Activated effector memory CD4-positive, alpha-beta T cell treated with anti-CD3 and anti-CD28 coated beads, Interleukin-2, amount 50 U/mL, for 16 hours (primary cell): ENCODE measurements around the gene CNTFR.

ENCODE experiments used
- DNase-seq: peaks from one replicate; pipeline ENCODE4 v3.0.0-alpha.2; 2020

CNTFR gene

GRCh38 chr9:34570809-34571480 is 18.6 kb downstream of the CNTFR start:
- no peak for DNase-seq

DNA sequence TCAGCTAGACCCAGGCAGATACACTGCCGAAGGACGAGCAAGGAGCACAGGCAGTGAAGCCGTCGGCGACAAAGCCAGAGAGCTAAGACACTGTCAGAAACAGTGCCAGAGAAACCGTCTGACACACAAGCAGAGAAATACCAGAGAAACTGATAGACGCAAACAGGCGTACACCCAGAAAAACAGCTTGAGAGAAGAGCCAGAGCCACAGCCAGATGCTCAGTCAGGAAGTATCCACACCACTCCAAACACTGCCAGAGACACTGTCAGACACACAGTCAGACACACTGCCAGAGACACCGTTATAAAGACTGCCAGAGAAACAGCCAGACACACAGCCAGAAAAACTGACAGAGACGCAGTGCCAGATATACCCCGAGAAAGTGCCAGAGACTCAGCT is 19.1 kb downstream of the CNTFR start:
- no peak for DNase-seq

- no peak for DNase-seq
Observed at GRCh38 chr9:34568774-34569173, 20.8 kb downstream of the CNTFR start.

DNA sequence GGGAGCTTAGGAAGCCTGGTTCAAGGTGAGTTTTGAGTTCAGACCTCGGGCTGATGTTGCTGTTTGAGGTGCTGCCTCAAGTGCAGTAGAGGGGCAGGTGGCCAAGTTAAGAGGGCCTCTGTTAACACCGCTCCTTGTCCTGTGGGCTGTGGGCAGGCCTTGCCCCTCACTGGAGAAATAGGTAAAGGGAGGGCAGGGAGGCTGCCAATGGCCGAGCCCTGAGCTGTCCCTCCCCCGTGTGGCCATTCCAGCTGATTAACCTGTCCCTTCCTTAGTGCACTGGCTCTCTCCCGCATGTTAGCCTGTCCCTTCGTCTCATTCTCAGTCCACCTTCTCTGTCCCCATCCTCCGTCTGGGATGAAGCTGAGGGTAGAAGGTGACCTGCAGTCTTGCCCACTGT is 21.4 kb downstream of the CNTFR start:
- no peak for DNase-seq

DNA sequence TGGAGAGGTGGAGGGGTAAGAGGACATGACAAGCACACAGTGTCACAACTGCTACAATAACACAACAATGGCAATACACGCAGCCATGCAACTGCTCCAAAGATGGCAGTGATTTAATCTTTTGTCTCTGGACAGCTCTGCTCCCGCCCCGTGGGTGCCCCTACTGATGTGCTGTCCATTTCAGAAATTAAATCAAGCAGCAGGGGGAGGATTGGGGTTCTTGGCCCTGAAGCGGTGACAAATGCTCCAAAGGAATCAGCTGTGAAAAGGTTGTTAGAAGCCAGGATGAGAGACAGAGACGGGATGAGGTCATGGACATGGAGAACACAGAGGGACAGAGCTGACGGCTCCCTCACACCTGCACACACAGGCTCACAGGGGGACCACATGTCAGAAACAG is 22.6 kb downstream of the CNTFR start:
- no peak for DNase-seq

GRCh38 chr9:34566322-34566721 is 23.2 kb downstream of the CNTFR start:
- DNase-seq, result no peak

DNA sequence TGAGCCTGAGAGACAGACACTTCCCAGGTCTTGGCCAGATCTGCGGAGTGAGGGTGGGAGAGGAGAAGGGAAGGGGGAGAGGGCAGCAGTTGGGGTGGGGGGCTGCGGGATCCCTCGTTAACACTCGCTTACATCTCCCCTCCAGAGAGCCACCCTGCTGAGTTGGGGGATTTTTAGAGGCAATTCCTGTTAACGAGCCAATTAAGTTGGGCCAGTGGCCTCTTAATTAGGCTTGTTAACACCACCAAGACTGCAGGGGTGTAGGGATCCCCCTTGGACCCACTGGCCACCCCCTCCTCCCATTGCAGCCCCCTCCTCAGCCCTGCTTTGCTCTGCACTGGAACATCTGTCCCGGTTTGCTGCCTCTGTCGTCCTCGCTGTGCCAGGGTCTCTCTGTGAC is 23.7 kb downstream of the CNTFR start:
- DNase-seq, result no peak

DNA sequence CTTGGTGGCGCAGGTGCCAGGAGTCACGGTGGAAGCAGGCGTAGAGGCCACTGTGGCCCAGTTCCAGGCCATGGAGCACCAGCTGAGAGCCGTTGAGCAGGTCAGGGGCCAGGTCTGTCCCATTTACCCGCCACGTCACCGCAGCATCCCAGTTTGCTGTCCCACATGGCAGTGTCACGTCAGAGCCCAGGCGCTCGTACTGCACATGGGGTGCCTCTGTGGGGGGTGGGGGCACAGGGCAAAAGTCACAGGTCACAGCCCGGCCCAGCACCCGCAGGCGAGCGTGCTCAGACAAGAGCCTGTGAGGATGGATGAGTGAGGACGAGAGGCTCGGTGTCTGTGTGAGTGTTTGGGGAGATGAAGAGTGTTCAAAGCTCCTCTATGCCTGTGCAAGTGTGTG is 24.9 kb downstream of the CNTFR start:
- DNase-seq, result no peak

GRCh38 chr9:34563262-34563661 is 26.3 kb downstream of the CNTFR start:
- no peak for DNase-seq

DNA sequence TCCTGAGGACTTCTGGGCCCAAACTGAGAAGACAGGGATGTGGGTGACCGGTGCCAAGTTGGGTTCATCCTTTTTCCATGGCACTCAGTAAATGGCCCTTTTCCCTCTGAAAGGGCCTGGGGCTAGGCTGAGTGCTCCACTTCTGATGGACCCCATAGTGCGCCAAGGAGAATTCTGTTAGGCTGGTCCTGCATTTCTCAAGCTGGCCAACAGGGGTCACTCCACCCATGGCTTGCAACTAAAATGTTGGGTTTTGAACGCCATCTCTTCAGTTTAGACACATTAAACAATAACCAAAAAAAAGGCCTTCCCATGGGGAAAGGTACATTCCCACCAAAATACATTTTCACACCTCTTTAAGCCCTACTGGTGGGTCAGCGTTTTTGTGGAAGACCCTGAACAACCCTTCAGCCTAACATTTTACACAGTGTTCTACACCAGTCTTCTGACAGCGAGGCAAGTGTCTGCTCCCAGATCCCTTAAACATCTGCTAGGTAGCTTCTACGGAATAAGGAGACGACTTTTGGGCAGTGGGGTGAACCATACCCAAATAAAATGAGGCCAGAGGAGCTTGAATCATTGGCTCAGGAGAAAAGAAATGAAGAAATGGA is 27.3 kb downstream of the CNTFR start:
- no peak for DNase-seq

- DNase-seq, result no peak
Observed at GRCh38 chr9:34560599-34561214, 28.8 kb downstream of the CNTFR start.

DNA sequence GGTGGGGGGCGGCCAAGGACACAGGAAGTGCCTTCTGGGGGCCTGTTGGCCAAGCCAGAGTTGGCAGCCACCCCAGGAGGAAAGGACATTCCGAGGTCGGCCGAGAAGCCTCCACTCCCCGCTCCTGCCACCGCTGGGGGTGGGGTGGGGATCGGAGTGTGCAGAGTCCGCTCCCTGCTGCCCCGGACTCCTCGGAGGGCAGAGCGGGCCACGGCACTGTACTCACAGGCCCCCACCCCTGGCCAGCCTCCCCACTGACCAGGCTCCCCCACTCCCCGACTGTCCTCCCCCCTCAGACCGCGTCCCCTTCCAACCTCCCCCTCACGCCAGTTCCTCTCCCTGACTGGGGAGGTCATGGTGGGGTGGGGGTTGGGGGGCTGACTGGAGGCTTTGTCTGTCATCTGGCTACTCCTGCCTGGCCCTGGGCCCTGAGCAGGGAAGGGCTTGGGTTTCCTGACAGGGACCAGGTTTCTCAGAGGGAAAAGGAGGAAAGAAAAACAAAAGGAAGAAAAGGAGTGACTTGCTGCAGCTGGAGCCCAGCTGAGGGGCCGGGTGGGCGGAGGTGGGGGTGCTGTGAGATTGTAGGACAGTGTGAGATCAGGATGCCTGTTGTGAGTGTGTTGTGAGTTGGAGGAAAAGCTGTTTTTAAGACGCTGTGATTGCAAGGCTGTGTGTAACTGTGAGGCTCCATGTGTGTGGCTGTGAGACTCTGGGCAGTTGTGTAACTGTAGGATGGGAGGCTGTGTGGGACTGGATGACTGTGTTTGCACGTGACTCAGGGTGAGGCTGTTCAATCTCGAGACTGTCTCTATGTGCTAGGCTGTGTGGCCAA is 29.7 kb downstream of the CNTFR start:
- no peak for DNase-seq

DNA sequence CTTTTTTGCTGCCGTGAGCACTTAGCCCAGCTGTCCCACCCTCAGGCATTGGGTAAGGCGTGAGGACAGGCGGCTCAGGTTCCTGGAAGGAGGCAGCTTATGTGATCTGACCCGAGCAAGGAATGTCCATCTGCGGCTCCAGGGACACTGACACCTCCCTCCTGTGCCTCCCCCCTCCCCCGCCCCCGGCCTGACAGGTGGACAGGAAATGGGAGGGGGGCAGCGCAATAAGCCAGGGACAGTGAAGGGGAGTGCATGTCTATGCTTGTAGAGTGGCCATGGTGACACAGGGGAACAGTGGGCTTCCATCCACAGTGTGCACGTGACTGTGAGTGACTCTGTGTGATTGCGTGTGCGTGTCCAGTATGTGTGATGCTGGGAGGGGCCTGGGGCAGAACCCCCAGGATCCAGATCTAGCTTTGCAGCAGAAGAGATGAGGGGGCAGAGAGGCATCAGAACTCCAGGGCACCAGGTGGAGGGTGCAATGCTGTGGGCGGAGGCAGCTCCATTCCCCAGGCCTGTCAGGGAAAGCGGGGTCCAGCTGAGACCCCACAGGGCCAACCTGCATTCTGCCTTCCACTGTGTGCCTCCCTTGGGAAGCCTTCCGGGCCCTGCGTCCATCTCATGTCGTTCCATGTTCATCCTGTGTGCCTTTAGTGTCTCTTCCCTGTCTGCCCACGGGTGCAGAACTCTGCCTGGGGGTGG is 30.5 kb downstream of the CNTFR start:
- no peak for DNase-seq

DNA sequence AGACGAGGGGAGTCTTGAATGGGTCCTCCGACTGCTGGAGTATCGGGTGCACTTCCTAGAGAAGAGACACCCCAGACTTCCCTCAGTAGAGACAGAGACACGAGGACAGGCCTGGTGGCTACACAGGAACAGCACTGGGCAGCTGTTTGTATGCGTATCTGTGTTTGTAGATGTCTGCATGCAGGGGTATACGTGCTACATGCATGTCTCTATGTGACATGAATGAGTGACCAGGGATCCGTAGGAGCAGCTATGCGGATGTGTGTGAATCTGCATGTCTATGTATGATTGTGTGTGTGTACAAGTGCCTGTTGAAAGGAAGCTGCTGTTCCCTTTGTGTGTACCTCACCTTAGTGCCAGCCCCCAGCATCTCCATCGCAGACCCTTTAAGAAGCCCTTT is 31.2 kb downstream of the CNTFR start:
- no peak for DNase-seq

GRCh38 chr9:34557426-34558321 is 31.9 kb downstream of the CNTFR start:
- DNase-seq, result no peak

GRCh38 chr9:34556949-34557348 is 32.6 kb downstream of the CNTFR start:
- no peak for DNase-seq

DNA sequence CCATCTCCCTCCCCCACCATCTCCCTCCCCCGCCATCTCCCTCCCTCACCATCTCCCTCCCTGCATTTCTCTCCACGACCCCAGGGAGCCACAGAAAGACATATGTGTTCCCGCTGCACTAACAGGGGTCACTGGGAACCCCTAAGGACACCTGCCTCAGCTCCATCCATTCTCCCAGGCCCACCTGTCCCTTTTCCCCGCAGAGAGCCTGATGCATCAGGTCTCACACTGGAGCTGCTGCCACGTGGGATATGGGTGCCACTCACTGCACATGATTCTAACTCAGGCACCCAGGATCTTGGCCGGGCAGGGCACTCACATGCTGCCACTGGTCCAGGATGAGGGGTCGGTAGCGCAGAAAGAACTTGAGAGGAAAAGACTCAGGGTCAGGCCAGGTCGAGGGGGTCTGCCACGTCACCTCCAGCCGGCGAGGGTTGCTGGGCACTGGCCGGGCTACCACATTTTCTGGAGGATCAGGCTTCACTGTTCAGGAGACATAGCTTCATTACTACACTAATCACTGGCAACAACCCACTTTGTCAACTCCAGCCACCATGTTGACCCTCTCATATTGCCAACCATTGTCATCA is 33.5 kb downstream of the CNTFR start:
- DNase-seq, result no peak

GRCh38 chr9:34555500-34555899 is 34.0 kb downstream of the CNTFR start:
- DNase-seq, result no peak

- DNase-seq, result no peak
Observed at GRCh38 chr9:34555002-34555348, 34.5 kb downstream of the CNTFR start.

- DNase-seq, result peak; percentile 57
Observed at GRCh38 chr9:34554211-34555001, 35.1 kb downstream of the CNTFR start.

- peak; percentile 42 for DNase-seq
Observed at GRCh38 chr9:34553511-34554021, 36.0 kb downstream of the CNTFR start.
